ENCODE measurements around the gene TTYH3.
A peak's percentile ranks its signal among the peaks of the same experiment; 100 is the strongest.
"Not testable (repeated sequence)": the region's sequence is repeated elsewhere in the genome, so short reads cannot be mapped to it uniquely, and the experiment has no call there.

Gene TTYH3

DNA sequence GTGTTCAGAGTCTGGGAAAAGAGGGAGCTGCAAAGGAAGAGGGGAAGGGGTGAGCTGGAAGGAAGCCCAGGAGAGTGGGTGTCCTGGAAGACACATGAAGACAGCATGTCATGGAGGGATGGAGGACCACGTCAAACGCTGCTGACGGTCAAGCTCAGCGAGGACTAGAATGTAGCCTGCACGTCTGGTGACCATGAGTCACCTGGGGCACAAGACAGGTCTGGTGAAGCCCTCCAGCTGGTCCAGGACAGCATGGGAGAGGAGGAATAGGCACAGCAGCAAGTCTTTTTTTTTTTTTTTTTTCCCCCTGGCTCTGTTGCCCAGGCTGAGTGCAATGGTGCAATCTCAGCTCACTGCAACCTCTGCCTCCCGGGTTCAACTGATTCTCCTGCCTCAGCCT, 36.6 kb downstream of the TTYH3 start:
- DNase-seq: no peak

DNA sequence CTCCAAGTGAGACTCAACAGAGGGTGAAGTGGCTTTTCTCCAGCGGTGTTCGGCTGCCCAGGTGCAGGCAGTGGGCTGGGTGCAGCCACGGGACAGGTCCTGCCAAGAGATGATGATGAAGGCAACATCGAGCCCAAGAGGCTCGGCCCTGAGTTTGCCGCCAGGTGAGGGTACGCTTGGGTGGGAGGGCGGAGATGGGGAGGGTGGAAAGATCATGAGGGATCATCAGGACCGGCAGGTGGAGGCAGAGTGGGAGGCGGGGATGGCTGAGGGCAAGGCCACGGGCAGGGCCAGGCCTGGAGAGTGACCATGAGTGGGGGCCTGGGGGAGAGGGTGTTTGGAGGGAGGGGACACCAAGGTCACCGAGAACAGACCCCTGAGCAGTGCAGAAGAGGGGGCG, 38.4 kb downstream of the TTYH3 start:
- no peak for DNase-seq

DNA sequence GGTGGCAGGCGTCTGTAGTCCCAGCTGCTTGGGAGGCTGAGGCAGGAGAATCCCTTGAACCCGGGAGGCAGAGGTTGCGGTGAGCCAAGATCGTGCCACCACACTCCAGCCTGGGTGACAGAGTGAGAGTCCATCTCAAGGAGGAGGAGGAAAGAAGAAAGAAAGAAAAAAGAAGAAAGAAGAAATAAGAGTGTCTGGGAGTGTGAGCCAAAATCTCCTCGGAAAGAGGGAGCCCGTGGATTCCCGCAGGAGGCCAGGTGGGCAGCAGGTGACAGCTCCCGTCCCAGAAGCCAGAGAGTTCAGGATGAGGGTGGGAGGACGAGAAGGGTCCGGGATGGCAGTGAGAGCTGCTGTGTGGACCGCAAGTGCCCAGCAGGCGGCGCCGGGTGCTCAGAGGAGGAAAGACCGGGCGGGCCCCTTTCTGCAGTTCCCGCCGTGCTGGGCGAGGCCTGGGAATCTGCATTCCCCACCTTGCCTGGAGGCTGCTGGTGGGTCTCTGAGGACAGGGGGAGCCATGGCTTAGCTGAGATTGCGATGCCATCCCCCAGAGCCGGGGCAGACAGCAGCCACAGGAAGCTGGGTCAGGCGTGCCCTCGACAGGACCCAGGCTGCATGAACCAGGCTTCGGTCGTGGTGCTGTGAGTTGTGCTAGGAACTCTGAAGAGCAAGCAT, 39.1 kb downstream of the TTYH3 start:
- peak; percentile 76 for DNase-seq

GRCh38 chr7:2673214-2673613, 41.4 kb downstream of the TTYH3 start:
- DNase-seq: not testable (repeated sequence)

DNA sequence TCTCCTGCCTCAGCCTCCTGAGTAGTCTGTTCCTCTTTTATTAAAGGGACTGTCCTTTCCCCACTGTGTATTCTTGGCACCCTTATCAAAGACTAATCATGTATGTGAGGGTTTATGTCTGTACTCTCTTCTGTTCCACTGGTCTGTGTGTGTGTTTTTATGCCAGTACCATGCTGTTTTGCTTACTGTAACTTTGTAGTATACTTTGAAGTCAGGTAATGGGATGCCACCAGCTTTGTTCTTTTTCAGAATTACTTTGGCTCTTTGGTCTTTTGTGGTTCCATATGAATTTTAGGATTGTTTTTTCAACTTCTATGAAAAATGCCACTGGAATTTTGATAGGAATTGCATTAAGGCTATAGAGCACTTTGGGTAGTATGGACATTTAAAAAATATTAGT, 42.1 kb downstream of the TTYH3 start:
- no peak for DNase-seq

DNA sequence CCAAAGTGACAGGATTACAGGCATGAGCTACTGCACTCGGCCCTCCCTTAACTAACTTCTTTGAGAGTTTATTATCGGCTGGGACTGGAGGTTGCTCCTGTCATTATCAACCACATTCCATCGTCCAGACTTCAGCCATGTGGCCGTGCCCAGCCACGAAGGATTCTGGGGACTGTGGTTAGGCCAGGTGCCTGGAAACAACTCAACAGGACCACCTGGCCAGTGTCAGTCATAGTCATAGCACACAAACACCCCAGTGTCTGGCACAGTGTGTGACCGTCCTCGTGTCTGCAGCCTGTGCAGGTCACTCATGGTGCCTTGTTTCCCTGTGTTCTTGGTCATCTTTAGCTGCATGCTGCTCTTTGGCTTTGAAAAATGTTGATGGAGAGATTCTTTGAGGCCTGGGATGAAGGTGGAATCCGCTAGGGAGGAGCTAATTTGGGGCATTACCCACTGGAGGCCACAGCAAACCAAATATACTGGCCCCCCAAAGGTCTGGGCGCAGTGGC, 43.5 kb downstream of the TTYH3 start:
- no peak for DNase-seq

DNA sequence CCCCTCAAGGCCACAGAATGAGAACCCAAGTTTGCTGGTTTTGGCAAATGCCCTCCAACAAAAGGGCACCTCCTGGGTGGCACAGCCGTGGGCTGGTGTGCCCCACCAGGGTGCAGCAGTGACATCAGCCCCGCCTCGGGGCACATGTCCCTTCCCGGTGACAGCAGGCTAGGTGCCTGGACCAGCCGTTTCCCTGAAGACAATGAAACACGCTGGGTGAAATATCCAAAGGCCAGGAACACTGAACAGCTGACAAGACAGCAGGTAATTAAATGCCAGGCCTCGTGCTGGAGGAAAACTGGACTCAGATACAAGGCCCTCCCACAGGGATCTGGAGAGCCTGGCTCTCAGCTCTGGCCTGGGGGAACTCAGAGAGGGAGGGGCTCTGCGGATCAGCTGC, 44.8 kb downstream of the TTYH3 start:
- not testable (repeated sequence) for DNase-seq

- not testable (repeated sequence) for DNase-seq
Observed at GRCh38 chr7:2678454-2678853, 46.7 kb downstream of the TTYH3 start.

DNA sequence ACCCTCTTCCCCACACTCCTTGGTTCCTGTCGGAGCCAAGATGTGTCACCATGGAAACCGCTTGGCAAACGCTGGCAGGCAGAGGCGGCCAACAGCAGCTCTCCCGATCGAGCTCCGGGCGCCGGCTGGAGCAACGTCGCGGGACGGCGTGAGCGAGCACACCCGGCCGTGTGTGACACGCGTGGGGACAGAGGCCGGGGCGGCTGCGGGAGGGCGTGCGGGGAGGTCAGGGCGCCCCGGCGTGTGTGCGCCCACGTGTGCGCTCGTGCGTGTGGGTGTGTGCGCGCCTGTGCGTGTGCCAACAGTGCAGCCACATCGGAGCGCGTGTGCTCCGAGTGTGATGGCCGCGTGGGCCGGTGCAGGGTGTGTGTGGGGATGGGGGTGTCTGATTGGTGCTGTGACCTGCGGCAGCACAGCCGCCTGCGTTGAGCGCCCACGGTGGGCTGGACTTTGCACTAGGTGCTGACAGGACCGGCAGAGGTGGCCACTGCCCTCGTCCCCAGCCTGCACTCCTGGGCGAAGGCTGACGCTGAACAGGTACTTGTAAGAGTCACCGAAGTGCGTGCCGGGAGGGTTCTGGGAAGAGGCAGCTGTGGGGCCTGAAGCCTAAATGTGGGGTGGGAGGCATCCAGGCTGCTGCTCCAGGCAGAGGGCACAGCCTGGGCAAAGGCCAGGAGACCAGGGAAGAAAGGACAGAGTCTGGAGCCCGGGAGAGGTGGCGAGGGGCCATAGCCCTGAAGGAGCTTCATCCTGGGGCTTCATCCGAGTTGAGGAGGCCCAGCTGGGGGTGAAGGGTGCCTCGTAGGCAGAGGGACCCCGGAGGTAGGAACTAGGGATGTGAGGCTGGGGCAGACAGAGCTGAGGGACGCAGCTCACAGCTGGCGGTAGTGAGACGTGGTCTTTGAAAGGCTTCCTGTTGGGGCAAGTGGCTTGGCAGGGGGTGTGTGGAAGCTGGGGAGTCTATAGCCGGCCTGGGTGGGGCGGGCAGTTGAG, 47.6 kb downstream of the TTYH3 start:
- DNase-seq: not testable (repeated sequence)

DNA sequence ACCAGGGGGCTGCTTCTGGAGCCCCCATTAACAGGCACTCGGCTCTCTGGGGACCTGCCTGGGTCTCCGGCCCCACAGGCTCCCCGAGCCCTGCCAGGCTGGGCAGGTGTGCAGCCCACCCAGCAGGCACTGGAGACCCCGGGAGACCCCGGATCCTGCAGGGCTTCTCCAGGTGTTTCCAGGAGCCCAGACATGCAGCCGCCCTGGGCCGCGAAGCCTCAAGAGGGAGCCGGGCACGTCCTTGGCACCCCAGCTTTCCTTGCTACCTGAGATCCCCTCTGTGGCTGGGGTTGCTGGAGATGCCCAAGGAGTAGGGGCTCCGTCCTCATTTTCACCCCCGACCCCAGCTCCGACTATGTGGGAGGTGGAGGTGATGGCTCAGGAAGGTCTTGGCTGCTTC, 48.5 kb downstream of the TTYH3 start:
- DNase-seq: no peak

DNA sequence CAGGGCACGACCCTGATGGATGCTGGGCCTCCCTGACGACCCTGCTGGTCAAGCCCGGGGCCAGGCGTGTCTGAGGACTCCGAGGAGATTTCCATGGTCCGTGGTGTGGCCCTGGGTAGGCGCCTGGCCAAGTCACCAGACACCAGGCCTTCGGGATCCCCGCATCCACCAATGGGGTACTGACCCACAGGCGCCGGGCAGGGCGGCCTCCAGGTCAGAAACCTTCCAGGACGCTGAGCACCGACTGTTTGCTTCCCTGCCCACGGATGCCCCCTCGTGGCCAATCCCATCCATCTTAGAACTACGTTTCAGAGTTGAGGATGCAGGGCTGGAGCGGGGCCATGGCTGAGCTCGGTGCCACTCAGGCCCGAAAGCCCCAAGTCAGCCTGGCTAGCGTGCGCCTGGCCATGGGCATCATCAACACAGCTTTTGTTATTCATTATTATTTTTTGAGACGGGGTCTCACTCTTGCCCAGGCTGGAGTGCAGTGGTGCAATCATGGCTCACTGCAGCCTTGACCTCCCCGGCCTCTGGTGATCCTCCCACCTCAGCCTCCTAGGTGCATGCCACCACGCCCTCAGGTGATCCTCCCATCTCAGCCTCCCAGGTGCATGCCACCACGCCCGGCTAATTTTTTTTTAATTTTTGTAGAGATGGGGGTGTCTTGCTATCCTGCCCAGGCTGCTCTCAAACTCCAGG, 49.2 kb downstream of the TTYH3 start:
- peak; percentile 65 for DNase-seq

GRCh38 chr7:2681929-2682799, 50.4 kb downstream of the TTYH3 start:
- DNase-seq: no peak

DNA sequence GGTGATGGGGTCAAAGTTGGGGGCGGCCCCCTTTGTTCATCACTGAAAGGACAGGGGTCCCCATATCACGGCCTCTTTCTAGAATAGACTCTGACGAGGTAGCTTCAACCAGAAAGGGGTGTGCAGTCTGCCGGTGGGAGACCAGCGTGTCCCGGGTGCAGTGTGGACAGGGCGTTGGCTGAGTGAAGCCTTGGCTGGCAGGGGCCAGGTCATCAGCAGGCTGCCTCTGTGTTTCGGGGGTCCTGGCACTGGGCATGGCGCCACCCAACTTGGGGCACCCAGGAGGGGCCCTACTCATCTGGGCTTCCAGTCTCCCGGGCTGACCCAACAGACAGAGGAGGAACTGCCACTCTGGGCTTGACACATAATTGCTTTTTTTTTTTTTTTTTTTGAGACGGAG, 52.7 kb downstream of the TTYH3 start:
- DNase-seq: no peak

DNA sequence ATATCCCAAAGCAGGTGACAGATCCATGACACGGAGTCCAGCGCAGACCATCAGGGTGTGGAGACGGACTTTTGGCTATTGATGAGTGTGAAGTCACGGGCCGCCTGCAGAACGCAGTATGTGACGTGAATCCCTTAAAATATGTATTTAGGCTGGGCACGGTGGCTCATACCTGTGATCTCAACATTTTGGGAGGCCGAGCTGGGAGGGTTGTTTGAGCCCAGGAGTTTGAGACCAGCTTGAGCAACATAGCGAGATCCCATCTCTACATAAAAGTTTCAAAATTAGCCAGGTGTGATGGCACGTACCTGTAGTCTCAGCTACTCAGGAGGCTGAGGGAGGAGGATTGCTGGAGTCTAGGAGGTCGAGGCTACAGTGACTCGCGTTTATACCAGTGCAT, 54.3 kb downstream of the TTYH3 start:
- DNase-seq: no peak

GRCh38 chr7:2687338-2687869, 55.6 kb downstream of the TTYH3 start:
- no peak for DNase-seq

DNA sequence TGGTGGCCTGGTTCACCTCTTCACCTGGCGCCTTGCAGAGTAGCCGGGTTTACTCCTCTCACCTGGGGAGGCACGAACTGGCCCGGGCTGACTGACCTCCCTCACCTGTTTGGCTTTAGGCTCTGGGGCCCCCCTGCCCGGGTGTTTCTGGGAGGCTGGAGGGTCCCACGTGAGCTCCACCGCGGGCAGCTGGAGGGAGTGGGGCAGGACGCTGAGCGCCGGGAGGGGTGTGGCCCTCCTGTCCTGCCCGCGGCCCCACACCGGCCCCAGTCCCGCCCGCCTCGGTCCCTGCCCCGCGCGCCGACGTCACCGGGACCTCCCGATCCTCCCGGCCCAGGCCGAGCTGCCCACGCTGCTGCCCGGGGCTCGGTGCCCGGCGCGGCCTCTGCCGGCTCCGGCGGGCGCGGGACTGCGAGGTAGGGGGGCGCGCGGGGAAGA, 56.1 kb downstream of the TTYH3 start, which contains the start of gene AMZ1:
TSS of gene AMZ1 (plus strand) at position 322 of the 438 bp plus-strand sequence. CDS start 12,250 bp downstream, outside the sequence.
- DNase-seq: no peak

DNA sequence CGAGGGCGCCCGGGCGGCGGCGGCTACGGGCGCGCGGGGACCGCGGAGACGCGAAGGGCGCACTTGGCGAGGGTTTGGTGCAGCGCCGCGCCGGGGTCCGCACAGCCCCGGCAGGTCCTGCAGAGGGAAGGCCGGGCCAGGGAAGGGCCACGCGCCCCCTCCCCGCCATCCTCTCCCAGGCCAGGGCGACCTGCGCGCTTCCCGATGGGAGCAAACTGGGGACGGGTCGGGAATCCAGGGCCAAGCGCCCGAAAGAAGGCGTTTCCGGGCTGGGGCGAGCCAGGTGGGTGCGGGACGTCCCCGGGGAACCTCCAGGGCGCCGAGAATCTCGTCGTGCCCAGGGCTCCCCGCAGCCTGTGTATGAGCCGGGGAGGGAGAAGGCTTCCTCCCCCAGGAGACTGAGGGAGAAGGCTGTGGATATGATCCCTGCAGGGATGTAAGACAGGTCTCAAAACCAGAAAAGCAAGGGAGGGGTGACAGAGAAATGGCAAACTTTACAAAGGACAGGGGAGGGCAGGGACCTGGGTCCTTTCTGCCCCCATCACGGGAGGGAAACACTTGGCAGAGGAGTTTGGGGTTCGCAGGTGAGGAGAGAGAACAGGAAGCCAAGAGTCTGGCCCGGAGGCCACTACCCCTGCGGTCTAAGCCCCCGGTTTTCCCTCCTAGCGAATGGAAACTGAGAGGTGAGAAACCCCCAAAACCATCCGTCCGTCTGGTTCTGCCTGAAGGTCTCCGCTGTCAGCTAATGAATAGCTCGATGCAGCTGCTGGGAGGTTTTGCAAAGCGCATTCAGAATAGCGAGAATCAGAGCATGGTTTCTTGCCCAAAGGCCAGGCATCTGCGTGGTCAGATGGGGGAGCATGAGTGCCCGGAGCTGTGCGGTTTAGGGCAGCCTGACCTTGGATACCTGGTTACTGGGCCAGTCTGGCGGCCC, 56.9 kb downstream of the TTYH3 start:
- DNase-seq: no peak

DNA sequence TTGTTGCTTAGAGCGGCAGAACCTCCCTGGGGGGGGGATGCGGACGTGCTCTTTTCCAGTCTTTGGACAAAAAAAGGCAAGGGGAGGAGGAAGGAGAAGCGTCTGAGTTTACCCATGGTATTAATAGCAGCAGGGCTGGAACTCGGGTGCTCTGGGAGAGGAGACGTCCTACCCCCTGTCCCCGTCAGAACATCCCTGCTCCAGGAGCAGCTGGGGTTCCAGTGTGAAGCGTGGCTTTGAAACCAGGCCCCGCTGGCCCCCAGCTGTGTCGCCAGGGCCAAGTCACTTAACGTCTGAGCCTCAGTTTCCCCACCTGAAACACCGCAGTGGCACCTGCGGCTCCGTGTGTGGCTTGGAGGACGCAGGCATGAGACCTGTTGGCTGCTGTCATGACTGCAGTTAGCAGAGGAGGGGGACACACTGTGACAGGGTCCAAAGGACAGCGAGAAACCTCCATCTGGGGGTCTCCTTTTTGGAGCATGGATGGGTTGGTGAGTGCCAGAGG, 57.6 kb downstream of the TTYH3 start:
- DNase-seq: no peak

GRCh38 chr7:2689951-2690705, 58.3 kb downstream of the TTYH3 start:
- no peak for DNase-seq
